D721Med (cell line): ENCODE results near the gene CASP12.

Experiments
- DNase-seq: peaks from one replicate; pipeline ENCODE4 v3.0.0; 2011; ENCODE audit warnings: low spot score; ENCODE audit not compliant: insufficient read length
- FAIRE-seq: peaks from 2 replicates; lab custom pipeline; 2011; peaks lifted over from hg19 to GRCh38; lab: Jason Lieb, UNC
- TF ChIP-seq, protein P1 (sequence below): IDR thresholded peaks from 2 replicates; pipeline ENCODE4 v1.5.1; 2012; ENCODE audit warnings: mild to moderate bottlenecking, control low read depth; ENCODE audit not compliant: insufficient read depth; ENCODE audit errors: missing control alignments

Gene CASP12

DNA sequence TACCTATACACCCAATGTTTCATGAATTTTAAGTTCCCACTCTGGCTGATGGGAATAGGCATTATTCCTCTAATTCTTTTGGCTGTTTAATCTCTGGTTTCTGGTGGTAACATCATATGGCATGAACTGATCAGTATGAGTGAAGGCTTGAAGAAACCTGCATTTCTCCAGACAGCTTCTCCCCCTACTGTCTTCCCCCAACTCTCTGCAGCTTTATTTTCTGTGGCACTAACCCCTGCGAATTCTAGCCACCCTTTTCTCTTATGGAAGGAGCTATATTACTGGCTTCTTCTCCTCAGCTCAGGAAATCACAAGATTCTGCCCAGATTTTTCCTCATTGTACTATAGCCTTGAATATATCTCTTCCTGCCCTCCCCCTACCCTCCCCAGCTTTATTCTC lies 57.1 kb downstream of the CASP12 start:
- no peak for DNase-seq
- FAIRE-seq: no peak
- TF ChIP-seq, protein P1, sequence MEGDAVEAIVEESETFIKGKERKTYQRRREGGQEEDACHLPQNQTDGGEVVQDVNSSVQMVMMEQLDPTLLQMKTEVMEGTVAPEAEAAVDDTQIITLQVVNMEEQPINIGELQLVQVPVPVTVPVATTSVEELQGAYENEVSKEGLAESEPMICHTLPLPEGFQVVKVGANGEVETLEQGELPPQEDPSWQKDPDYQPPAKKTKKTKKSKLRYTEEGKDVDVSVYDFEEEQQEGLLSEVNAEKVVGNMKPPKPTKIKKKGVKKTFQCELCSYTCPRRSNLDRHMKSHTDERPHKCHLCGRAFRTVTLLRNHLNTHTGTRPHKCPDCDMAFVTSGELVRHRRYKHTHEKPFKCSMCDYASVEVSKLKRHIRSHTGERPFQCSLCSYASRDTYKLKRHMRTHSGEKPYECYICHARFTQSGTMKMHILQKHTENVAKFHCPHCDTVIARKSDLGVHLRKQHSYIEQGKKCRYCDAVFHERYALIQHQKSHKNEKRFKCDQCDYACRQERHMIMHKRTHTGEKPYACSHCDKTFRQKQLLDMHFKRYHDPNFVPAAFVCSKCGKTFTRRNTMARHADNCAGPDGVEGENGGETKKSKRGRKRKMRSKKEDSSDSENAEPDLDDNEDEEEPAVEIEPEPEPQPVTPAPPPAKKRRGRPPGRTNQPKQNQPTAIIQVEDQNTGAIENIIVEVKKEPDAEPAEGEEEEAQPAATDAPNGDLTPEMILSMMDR: no peak

DNA sequence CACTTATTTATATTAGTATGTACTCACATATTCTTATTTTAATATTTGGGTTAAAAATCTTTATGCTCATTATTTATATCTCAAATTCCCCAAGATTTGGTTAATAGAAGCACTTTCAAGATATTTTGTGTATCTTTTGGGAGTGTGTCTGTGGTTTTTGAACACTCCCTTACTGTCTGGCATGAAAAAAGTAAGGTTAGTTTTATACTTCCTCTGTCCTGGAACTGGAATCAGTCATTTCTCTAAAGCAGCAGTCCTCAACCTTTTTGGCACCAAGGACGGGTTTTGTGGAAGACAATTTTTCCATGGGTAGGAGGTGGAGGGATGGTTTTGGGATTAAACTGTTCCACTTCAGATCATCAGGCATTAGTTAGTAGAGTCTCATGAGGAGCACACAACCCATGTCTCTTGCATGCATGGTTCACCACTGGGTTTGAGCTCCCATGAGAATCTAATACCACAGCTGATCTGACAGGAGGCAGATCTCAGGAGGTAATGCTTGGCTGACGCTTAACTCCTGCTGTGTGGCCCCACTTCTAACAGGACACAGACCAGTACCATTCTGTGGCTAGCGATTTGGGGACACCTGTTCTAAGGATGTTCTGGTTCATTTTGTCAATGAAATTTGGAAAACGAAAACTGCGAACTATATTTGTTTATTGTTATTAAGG lies 60.2 kb downstream of the CASP12 start:
- DNase-seq (no peak), FAIRE-seq (no peak)
- TF ChIP-seq, protein P1: no peak

DNA sequence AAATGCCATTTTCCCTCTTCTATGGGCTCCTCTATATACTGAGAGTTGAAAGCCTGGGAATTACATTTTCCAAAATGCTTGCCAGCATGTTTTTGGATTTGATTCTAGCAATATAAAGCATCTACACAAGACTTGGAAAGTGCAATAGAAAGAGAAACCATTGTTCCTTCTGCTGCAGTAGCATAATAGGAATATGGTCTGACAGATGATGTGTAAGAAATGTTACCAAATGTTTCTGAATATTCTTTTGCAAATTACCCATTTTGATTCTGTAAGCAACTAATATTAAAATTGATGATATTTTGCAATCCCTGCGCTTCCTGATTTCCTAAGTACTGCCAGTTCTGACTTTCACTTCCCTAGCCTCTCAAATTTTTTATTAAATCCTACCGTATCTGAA lies 61.6 kb downstream of the CASP12 start:
- no peak for FAIRE-seq
- TF ChIP-seq, protein P1: no peak
- DNase-seq: no peak
